ENCODE measurements around the gene INPP4A.
"Not testable (repeated sequence)": the region's sequence is repeated elsewhere in the genome, so short reads cannot be mapped to it uniquely, and the experiment has no call there.

Gene INPP4A

DNA sequence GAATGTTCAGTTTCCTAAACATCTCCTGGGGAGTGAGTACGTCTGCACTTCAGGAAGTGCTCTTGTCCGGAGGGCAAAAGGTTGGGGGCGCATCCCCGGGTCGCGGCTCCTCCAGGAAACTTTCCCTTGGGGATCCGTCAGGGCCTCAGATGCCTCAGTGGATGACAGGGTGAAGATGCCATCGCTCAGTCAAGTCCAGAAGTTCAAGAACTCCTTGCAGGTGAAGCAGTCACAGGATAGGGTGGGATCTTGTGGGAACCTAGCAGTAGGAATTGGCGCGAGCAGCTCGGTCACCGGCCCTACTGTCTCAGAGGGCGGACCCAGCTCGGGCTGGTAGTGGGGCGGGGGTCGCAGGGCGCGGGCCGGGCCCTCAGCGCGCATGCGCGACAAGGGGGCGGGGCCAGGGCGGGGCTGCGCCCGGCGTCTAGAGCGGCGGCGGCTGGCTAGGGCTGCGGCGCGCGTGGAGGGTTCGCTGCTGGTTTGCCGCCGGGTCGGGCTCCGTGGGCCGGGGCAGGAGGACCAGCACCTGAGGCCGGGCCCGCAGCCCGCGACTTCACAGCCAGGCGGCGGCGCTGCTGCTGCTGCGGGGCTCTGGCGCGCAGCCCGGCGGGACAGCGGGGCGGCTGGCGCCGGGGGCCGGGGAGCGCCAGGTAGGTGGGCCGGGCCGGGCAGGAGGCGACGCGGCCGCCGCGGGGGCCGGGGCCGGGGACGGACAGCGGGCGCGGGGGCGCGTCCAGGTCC lies at the start of gene INPP4A:
Gene INPP4A (plus strand): TSS at position 423 of the 741 bp plus-strand sequence. CDS start 75,191 bp downstream, outside the sequence.
- peak; percentile 52 for DNase-seq

DNA sequence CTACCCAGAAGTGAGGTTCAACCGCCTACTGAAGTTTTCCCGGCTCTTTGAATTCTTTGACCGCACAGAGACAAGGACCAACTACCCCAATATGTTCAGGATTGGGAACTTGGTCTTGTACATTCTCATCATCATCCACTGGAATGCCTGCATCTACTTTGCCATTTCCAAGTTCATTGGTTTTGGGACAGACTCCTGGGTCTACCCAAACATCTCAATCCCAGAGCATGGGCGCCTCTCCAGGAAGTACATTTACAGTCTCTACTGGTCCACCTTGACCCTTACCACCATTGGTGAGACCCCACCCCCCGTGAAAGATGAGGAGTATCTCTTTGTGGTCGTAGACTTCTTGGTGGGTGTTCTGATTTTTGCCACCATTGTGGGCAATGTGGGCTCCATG lies 48.7 kb upstream of the INPP4A start:
- DNase-seq, result no peak

DNA sequence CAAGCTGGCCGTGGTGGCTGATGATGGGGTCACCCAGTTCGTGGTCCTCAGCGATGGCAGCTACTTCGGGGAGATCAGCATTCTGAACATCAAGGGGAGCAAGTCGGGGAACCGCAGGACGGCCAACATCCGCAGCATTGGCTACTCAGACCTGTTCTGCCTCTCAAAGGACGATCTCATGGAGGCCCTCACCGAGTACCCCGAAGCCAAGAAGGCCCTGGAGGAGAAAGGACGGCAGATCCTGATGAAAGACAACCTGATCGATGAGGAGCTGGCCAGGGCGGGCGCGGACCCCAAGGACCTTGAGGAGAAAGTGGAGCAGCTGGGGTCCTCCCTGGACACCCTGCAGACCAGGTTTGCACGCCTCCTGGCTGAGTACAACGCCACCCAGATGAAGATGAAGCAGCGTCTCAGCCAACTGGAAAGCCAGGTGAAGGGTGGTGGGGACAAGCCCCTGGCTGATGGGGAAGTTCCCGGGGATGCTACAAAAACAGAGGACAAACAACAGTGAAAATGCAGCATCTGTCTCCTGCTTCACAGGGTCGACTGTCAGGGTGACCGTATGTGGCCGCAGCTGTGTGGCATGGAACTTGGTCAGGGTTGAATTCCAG lies 47.8 kb upstream of the INPP4A start:
- DNase-seq, result no peak

DNA sequence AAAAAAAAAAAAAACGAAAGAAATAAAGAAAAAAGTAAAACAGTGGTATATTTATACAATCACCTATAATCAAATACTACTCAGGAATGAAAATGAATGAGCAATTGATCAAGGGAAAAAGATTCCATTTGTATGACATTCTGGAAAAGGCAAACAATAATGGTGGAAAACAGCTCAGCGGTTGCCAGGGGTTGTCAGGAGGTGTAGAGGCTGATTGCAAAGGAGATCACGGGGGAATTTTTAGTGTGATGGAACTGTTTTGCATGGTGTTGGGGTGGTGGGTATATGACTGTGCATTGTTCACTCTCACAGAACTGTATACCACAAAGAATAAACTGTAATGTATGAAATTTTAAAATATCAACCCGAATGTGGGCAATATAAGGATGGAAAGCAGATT lies 45.5 kb upstream of the INPP4A start:
- DNase-seq, result no peak

DNA sequence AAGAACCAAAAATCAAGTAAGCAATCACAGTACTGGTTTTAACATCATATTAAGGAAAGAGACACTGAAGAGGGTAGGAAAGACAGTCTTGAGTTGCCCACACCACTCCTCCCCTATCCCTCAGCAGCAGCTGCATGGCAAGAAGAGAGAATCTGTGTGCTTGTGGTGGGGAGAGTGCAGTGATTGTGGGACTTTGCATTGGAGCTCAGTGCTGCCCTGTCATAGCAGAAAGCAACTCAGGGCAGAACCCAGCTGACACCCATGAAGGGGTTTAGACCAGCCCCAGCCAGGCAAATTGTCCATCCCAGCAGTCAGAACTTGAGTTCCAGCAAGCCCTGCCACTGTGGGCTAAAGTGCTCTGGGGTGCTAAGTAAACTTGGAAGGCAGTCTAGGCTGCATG lies 40.8 kb upstream of the INPP4A start:
- no peak for DNase-seq

DNA sequence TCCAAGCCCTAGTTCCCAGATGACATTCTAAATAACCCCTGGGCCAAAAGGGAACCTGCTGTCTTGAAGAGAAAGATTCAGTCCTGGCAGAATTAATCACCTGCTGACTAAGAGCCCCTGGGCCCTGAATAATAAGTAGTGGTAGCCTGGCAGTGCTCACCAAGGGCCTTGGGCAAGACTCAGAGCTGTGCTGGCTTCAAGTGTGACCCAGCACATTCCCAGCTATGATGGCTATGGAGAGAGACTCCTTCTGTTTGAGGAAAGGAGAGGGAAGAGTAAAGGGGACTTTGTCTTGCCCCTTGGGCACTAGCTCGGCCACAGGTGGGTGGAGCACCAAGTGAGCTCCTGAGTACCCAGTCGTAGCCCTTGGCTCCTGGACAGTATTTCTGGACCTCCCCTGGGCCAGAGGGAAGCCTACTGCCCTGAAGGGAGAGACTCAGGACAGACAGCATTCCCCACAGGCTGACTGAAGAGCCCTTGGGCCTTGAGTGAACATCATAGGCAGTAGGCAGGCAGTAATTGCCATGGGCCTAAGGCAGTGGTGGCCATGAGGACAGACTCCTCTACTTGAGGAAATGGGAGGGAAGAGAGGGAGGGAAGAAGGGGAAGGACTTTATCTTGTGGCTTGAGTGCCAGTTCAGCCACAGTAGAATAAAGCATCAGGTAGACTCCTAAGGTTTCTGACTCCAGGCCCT lies 40.0 kb upstream of the INPP4A start:
- no peak for DNase-seq

DNA sequence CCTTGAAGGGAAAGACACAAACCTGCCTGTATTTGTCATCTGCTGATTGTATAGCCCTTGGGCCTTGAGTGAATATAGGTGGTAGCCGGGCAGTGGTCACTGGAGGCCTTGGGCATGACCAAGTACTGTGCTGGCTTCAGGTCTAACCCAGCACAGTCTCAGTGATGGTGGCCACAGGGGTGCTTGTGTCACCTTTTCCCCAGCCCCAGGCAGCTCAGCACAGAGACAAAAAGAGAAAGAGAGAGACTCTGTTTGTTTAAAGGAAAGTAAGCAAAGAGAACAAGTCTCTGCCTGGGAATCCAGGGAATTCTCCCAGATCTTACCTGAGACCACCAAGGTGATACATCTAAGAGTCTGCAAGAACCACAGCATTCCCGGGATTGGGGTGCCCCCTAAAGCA lies 39.4 kb upstream of the INPP4A start:
- DNase-seq, result no peak

DNA sequence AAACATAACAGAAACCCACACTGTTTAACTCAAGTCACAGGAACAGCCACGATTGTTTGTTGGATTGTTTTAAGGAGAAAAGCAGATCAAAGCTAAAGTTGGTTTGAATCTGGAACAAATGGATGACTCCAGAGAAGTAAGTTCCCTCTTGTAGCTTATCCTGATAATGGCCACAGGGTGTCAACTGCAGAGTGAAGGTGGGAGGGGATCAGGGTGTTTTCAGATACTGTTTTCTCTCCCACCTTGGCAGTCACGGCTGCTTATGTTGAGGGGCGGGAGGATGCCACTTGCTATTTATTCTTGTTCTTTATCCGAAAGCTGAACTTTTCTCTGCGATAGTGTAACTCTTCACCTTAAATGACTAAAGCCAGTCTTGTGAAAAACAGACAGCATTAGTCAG lies 36.5 kb upstream of the INPP4A start:
- no peak for DNase-seq

DNA sequence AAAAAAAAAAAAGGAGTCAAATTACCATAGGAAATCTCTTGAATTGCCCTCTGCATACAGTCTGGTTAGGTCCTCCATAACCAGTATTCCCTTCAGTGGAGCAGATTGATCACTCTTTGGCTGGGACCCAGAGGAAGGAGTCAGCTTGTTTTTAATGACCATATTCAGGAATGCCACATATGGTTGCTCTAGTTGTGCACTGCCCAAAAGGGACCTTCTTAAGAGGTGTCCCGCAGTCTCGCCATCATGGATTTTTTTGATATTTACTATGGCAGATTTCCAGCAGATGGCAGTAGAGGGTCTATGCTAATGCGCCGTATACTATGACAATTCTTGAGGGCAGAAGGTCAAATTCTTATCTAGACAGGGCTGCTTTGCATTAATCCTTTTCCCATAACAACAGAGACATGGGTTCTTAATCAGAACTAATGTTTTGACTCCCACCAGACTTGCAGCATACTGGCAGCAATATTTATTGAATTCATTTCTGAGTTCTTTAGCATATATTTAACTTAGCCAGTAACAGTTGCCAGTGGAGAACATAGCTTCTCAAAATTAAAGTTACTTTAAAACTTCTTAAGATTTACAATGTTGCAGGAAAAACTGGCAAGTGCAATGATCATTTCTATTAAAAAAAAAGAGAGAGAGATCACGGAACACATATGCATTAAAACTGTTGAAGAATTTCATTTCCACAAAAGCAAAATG lies 31.8 kb upstream of the INPP4A start:
- DNase-seq, result peak; percentile 60

DNA sequence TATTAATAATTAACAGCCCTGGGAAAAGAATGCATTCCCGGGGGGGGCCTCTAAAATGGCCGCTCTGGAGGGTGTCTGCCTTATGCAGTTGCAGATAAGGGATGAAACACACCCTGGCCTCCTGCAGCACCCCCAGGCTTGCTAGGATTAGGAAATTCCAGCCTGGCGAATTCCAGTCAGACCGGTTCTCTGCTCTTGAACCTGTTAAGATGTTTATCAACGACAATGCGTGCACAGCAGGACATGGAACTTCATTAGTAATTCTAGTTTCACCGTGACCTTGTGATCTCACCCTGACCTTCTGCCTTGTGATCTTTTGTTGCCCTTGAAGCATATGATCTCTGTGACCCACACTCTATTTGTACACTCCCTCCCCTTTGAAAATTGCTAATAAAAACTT lies 30.4 kb upstream of the INPP4A start:
- DNase-seq, result not testable (repeated sequence)

DNA sequence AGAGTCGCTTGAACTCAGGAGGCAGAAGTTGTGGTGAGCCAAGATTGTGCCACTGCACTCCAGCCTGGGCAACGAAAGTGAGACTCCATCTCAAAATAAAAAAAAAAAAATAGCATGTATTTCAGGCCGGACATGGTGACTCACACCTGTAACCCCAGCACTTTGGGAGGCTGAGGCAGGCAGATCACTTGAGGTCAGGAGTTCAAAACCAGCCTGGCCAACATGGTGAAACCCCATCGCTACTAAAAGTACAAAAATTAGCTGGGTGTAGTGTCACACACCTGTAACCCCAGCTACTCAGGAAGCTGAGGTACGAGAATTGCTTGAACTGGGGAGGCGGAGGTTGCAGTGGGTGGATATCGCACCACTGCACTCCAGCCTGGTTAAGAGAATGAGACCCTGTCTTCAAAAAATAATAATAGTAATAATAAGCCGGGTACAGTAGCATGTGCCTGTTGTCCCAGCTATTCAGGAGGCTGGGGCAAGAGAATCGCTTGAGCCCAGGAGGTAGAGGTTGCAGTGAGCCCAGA lies 28.9 kb upstream of the INPP4A start:
- not testable (repeated sequence) for DNase-seq

DNA sequence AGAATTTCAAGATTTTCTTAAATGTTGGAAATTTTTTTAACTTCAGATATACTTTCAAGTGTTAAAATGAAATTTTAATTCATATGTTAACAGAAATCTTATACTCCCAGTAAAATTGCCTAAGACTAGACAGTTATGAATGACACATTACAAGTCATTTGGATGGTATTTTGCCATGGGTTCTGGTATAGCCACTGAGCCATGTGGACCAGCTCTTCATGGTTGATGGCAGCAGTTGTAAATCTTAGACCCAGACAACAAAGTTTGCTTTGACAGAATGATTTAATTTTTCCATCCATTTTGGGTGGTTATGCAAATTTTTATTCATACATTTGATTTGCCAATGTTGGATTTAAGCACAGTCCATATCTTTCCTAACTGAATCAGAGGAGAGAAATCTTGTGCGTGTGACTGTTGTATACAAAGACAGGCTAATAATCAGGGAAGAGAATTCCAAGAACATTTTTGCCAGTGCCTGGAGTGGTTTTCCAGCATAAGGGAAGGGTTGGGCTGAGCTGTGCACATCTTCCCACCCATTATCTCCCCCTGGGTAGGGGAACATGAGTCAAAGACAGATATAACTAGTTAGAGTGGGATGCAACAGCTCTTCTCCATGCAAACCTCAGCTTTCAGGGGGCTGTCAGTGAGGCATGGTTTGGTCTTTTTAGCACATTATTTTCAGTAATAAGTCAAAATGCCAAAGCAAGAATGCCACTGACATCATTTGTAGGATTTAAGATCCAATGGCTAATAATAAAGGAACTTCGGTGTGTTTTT lies 28.1 kb upstream of the INPP4A start:
- DNase-seq, result no peak

DNA sequence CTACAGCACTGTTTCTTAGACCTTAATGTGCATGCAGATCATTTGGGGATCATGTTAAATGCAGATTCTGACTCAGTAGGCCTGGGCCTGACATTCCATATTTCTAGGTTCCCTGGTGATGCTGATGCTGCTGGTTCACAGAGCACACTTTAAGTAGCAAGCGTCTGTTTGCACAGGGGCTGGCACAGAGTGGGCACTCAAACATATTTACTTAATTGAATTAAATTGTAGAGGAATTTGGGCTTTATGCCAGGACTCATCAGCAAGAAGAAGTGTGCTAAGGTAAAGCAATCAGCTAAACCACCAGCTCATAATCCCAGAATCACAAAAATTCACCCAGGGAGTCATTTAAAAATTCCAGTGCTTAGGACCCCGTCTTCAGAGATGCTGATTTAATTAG lies 25.1 kb upstream of the INPP4A start:
- DNase-seq, result no peak

DNA sequence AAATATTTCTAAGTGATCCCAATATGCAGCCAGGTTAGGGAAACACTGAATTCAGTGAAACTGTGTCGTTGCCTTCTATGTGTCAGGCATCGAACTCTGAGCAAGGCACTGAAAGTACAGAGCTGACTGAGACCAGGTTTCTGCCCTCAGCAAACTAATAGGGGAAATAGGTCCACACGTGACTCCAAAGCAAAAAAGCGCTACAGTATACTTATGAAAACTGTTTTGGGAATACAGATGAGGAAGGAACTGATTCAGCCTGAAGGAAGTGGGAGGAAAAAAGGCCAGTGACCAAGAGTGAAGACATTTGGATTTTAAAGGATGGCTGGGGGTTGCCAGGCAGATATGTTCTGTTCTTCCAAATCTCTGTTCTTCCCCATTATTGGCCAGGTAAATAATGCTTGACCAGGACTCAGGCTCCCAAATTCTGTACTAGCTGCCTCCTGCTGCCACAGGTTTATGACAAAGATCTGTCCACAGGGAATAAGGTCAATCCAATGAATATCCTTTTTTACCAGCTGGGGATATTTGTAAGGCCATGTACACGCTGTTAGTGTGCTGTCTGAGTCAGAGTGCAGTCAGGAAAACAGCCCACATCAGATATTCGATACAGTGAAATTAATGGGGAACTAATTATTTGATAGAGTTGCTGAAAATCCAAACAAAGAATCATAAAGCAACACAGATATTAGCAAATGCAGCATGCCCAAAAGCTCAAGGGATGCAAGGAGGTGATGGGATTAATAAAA lies 24.5 kb upstream of the INPP4A start:
- no peak for DNase-seq

DNA sequence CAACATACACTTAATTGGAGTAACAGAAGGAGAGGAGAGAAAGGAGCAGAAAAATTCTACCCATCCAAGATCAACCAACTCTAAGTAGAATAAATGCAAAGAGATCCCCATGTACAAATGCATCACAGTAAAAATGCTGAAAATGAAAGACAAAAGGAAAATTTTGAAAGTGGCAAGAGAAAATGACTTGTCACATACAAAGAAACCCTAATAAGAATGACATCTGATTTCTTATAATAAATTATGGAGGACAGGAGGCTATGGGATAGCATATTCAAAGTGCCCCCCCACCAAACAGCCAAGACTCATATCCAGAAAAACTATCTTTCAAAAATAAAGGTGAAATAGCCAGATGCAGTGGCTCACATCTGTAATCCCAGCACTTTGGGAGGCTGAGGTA lies 22.2 kb upstream of the INPP4A start:
- no peak for DNase-seq

DNA sequence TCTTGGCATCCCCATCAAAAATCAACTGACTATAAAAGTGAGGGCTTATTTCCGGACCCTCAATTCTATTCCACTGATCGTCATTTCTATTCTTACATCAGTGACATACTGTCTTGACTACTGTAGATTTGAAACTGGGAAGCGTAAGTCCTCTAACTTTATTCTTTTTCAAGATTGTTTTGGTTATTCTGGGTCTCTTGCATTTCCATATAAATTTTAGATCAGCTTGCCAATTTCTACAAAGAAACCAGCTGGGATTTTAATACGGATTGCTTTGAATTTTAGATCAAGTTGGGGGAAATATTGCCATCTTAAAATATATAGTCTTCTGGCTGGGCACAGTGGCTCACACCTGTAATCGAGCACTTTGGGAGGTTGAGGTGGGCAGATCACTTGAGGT lies 17.9 kb upstream of the INPP4A start:
- no peak for DNase-seq

DNA sequence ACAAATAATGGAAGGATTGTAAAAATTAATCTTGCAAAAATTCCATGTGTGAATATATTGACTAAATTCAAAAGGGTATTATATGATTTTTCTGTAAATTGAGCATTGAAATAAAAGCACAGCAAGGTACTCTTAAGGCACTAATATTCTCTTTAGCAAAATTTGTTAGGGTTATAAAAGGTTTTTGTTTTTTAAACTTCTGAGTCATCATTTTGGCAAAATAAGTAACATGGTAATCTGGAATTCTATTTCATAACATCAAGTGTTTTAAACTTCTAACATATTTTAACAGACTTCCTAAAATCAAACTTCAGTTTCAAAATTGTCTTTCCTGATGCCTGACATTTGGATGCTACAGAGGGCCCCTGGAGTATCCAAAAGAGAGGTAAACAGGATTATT lies 12.5 kb upstream of the INPP4A start:
- no peak for DNase-seq

DNA sequence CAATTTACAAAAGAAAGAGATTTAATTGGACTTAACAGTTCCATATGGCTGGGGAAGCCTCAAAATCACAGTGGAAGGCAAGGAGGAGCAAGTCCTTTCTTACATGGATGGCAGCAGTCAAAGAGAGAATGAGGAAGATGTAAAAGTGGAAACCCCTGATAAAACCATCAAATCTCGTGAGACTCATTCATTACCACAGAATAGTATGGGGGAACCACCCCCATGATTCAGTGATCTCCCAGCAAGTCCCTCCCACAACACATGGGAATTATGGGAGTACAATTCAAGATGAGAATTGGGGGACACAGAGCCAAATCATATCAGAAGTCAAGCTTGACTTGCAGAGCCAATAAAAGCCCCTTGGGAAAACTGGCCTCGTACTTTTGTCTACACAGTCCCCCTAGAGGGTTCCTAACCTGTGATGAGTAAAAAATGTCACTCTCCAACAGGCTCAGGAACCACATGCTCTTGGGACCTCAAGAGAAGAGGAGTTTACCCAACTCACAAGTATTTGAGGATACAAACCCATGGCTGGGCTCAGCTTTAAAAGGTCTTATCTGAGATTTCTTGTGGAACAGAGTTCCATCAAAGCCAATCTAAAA lies 11.2 kb upstream of the INPP4A start:
- no peak for DNase-seq

DNA sequence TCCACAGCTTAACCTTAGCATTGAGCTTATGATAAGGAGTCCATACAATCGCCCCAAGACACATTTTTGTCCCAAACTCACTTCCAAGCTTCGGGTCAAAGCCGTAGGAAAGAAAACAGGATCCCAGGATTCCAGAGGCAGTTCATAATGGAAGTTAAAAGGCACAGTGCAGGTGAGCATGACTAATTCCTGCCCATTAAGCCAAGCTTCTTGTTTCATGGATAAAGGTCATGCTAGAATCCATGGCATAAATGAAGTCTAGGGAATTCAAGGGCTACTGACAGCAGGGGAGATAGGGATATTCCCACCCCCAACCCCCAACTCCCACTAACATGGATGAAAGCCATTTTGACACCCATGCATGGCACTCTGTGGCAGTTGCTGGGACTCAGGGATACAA lies 10.2 kb upstream of the INPP4A start:
- no peak for DNase-seq

DNA sequence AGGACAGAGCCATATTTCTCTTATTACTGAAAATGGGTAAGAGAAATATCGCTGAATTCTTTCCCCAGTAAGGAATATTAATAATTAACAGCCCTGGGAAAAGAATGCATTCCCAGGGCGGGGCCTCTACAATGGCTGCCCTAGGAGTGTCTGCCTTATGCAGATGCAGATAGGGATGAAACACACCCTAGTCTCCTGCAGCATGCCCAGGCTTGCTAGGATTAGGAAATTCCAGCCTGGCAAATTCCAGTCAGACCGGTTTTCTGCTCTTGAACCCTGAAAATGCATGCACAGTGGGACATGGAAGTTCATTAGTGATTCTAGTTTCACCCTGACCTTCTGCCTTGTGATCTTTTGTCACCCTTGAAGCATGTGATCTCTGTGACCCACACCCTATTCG lies 9.0 kb upstream of the INPP4A start:
- not testable (repeated sequence) for DNase-seq

DNA sequence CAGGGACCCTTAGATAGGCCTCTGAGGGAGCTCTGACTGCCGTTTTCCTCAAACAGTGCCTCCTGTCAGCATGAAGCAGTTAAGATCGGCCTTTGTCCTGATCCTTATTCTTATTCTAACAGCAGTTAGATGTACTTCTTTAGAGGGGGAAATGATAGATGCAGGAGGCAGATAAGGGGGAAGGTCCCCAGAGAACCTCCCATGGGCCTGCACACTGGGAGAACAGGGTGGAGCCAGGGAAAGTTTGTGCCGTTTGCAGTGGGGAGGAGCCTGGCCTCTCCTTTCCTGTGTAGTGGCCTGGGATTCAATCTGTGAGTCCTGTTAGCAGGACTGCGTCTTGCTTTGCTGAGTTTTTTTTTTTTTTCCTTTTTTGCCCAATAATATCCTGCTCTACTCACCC lies 7.9 kb upstream of the INPP4A start:
- DNase-seq, result no peak
